ENCODE results near the gene MARCHF11. TPM values are rescaled to one million over a fixed set of nuclear protein-coding genes. Genes with fewer than 3 reads are reported as not detected.

The MARCHF11 gene
- total RNA-seq, 1 experiment from 2014 or later: 0.37 TPM

DNA sequence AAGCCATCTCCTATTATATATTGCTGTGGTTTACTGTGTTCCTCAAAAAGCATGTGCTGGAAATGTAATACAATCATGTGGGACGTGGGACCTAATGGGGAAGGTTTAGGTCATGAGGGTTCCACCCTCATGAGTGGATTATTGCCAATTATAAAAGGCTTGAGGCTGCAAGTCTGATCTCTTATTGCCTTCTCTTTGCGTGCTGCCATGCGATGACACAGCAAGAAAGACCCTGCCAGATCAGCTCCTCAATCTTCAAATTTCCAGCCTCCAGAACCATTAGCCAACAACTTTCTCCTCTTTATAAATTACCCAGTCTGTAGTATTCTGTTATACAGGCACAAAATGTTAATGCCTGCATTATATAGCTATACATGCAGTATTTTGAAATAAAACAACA lies 45.4 kb downstream of the MARCHF11 start:
- no peaks in the 10 kb centered on the region for H3K27me3 Mint-ChIP-seq (ENCODE audit: low read depth)
- DNase-seq: no peak

More for the DNA sequence above, 45.4 kb downstream of the MARCHF11 start:
- Histone ChIP-seq H4K20me1 (ENCODE audit: control insufficient read depth, insufficient read depth, insufficient read length) (no peaks in the 10 kb centered on the region), H3K9me3 (ENCODE audit: control insufficient read depth, low read depth, low read length) (no peaks in the 10 kb centered on the region), H3K27ac (ENCODE audit: insufficient read length, low read depth, low read length) (no peak overlapping the region), H2BK20ac (ENCODE audit: low read depth, low read length, poor library complexity, severe bottlenecking) (no peak overlapping the region), H2BK15ac (ENCODE audit: low read depth, low read length) (no peak overlapping the region), H3K56ac (ENCODE audit: insufficient read length, low read depth, low read length) (no peak overlapping the region), H2BK12ac (ENCODE audit: insufficient read length, low read depth, low read length) (no peak overlapping the region), H3K23ac (ENCODE audit: insufficient read length, low read depth, low read length) (no peak overlapping the region), H3K79me1 (ENCODE audit: insufficient read depth, low read depth, low read length, poor library complexity, severe bottlenecking) (no peaks in the 10 kb centered on the region), H4K5ac (ENCODE audit: insufficient read length, low read depth, low read length) (no peak overlapping the region), H3K79me2 (ENCODE audit: insufficient read depth, low read length) (no peaks in the 10 kb centered on the region), H3K4ac (ENCODE audit: low read depth, low read length) (no peak overlapping the region), H4K8ac (replicated peaks; ENCODE audit: insufficient read length, low read depth, low read length) (no peak overlapping the region), H3K9ac (ENCODE audit: extremely low read depth, insufficient read length, low read length) (no peak overlapping the region), H3K27me3 (ENCODE audit: insufficient read depth, low read length) (no peaks in the 10 kb centered on the region), H2BK5ac (ENCODE audit: insufficient read length, low read length) (no peak overlapping the region), H3T11ph (ENCODE audit: low read length) (peak overlapping the region; percentile 59), H3K23me2 (ENCODE audit: insufficient read length, low read depth, low read length, poor library complexity, severe bottlenecking) (no peaks in the 10 kb centered on the region), H3K14ac (ENCODE audit: insufficient read depth, low read length) (no peak overlapping the region), H2AFZ (ENCODE audit: low read length) (no peak overlapping the region), H2BK120ac (ENCODE audit: low read depth, low read length, poor library complexity, severe bottlenecking) (no peak overlapping the region), H2AK5ac (ENCODE audit: insufficient read length, low read length) (no peak overlapping the region), H3K4me1 (ENCODE audit: insufficient read depth, low read length) (no peaks in the 10 kb centered on the region; the same call in 1 of the 2 replicates), H4K91ac (ENCODE audit: insufficient read length, low read depth, low read length) (no peak overlapping the region), H3K18ac (ENCODE audit: insufficient read length, low read depth, low read length) (no peak overlapping the region), H3K4me2 (ENCODE audit: insufficient read depth, insufficient read length, low read length) (no peak overlapping the region)
- no peak overlapping the region for H3K4me3 Mint-ChIP-seq
- TF ChIP-seq, protein P1, sequence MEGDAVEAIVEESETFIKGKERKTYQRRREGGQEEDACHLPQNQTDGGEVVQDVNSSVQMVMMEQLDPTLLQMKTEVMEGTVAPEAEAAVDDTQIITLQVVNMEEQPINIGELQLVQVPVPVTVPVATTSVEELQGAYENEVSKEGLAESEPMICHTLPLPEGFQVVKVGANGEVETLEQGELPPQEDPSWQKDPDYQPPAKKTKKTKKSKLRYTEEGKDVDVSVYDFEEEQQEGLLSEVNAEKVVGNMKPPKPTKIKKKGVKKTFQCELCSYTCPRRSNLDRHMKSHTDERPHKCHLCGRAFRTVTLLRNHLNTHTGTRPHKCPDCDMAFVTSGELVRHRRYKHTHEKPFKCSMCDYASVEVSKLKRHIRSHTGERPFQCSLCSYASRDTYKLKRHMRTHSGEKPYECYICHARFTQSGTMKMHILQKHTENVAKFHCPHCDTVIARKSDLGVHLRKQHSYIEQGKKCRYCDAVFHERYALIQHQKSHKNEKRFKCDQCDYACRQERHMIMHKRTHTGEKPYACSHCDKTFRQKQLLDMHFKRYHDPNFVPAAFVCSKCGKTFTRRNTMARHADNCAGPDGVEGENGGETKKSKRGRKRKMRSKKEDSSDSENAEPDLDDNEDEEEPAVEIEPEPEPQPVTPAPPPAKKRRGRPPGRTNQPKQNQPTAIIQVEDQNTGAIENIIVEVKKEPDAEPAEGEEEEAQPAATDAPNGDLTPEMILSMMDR (conservative IDR thresholded peaks at IDR 0.05): no peak
- no peak overlapping the region for H3K27ac Mint-ChIP-seq
- peaks cover 18 to 20% (median 19%) of the 10 kb centered on the region in 3 experiments for H3K36me3 Mint-ChIP-seq (ENCODE audit: insufficient read depth in 1 of 3, low read depth in 3 of 3)
- H3K9me3 Mint-ChIP-seq: peaks cover 25 to 26% of the 10 kb centered on the region in 2 experiments
- WGBS (ENCODE audit: extremely low coverage, insufficient read length, low lambda C conversion rate): no CpG with 5 or more reads among the region's 3 CpGs
- H3K4me1 Mint-ChIP-seq: peaks cover 8 to 9% of the 10 kb centered on the region in 2 experiments
